HG03060 (cell line): ENCODE results near the gene SLC25A44.

Experiments
- ATAC-seq: cut with Tn5 transposase; IDR thresholded peaks from one replicate; pipeline ENCODE4 v1.9.1; 2021; ENCODE audit warnings: low read depth, moderate number of reproducible peaks; ENCODE audit not compliant: unreplicated experiment

The SLC25A44 gene

GRCh38 chr1:156259805-156260204, 65.9 kb downstream of the SLC25A44 start:
- ATAC-seq, result no peak

- ATAC-seq, result no peak
Measured at GRCh38 chr1:156260896-156261295, 67.0 kb downstream of the SLC25A44 start.
